Measurements from ENCODE around the gene NXN.

GRCh38 chr17:835263-835662, 144.3 kb downstream of the NXN start:
- TF ChIP-seq CTCF (IDR thresholded peaks at IDR 0.05), result no peak
- no peak for TF ChIP-seq POLR2A (IDR thresholded peaks at IDR 0.05)
- no peak for TF ChIP-seq EP300 (IDR thresholded peaks at IDR 0.05; ENCODE audit: low read depth)
- peak; percentile 32 to 57 (median 50) for TF ChIP-seq POLR2AphosphoS5 (IDR thresholded peaks at IDR 0.05)

Data from transverse colon (tissue), 4 donors.